ENCODE data around the gene HTT. TPM values are rescaled to one million over a fixed set of nuclear protein-coding genes. Genes with fewer than 3 reads are reported as not detected.

The HTT gene
- total RNA-seq, 1 donor from 2014 or later = 72.0 TPM

DNA sequence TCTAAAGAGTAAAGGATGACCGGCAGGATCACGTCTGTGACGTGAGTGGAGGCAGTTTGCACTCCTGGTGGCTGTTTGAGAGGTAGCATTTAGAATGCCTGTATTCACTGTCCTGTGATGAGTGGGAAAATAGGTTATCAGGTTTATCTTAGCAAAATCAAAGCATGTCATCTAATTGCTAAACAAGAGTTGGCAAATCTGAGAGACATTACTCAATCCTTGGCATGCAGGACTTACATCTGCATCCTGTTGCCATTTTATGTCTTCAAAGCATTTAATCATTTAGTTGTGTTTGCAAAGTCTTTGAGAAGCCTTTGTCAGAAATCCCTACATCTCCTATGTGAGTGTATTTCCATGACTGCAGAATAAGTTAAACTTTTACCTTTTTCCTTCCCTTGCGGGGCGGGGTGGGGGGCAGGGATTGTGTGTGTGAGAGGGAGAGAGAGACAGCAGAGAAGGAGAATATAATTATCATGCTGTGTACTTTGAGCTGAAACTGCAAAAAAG lies 133.1 kb downstream of the HTT start:
- H3K9me3 Mint-ChIP-seq = no peaks in the 10 kb centered on the region
- H3K27ac Mint-ChIP-seq (ENCODE audit: unreplicated experiment) = no peak overlapping the region
- no peak overlapping the region for H3K4me3 Mint-ChIP-seq
- H3K27me3 Mint-ChIP-seq (ENCODE audit: low read depth) = no peaks in the 10 kb centered on the region
- peaks cover 6% of the 10 kb centered on the region for H3K4me1 Mint-ChIP-seq
- TF ChIP-seq, protein P1, sequence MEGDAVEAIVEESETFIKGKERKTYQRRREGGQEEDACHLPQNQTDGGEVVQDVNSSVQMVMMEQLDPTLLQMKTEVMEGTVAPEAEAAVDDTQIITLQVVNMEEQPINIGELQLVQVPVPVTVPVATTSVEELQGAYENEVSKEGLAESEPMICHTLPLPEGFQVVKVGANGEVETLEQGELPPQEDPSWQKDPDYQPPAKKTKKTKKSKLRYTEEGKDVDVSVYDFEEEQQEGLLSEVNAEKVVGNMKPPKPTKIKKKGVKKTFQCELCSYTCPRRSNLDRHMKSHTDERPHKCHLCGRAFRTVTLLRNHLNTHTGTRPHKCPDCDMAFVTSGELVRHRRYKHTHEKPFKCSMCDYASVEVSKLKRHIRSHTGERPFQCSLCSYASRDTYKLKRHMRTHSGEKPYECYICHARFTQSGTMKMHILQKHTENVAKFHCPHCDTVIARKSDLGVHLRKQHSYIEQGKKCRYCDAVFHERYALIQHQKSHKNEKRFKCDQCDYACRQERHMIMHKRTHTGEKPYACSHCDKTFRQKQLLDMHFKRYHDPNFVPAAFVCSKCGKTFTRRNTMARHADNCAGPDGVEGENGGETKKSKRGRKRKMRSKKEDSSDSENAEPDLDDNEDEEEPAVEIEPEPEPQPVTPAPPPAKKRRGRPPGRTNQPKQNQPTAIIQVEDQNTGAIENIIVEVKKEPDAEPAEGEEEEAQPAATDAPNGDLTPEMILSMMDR (conservative IDR thresholded peaks at IDR 0.05) = peak; percentile 18
- H3K36me3 Mint-ChIP-seq (ENCODE audit: low read depth) = peaks cover 15% of the 10 kb centered on the region
- no peak for DNase-seq (ENCODE audit: low read depth, low spot score)

DNA sequence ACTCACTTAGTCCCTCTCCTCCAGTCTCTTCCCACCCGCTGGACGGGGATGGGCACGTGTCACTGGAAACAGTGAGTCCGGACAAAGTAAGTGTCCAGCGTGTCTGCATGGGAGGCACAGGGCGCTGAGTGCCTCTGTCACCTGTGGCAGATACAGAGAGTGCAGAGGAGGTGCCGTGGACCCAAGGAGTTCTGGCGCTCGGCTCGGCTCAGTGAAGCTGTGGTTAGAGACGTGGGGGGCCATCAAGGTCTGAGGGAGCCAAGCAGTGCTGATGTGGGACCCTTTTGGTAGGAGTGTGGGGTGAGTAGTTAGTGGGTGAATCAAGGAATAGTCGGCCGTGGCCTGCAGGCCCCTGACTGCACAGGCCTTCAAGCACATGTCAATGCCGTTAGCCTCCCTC lies 134.3 kb downstream of the HTT start:
- Mint-ChIP-seq H3K27me3 (ENCODE audit: low read depth) (no peaks in the 10 kb centered on the region), H3K9me3 (no peaks in the 10 kb centered on the region), H3K27ac (ENCODE audit: unreplicated experiment) (no peak overlapping the region), H3K36me3 (ENCODE audit: low read depth) (peaks cover 19% of the 10 kb centered on the region), H3K4me3 (no peak overlapping the region), H3K4me1 (peaks cover 6% of the 10 kb centered on the region)
- TF ChIP-seq, protein P1 (conservative IDR thresholded peaks at IDR 0.05) = no peak
- no peak for DNase-seq (ENCODE audit: low read depth, low spot score)

DNA sequence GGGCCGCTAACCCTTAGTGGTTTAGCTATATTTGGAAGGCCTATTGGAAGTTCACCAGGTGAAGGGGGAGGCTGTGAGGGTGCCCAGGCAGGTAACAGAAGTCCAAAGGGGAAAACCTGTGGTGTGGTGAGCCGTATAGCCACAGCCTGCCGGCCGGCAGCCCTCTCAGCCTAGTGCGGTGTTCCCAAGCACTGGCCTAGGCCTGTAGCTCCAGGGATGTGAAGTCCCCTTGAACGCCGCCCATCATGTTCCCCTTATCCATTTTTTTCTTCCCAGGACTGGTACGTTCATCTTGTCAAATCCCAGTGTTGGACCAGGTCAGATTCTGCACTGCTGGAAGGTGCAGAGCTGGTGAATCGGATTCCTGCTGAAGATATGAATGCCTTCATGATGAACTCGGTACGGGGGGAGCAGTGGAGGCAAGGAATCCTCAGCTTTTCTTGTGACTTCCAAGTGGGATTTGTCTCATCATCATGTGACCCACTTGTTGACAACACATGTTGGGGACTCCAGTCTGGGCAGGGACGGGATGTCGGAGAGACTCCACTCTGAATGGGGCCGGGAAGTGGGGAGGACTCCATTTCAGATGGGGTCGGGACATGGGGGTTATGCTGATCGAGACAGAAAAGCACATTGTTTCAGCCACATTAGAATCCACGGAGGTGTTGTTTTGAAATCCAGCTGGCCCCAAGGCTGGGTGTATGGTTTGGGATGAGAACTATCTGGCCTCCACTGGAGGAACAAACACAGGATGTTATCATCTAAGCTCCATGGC lies 135.3 kb downstream of the HTT start:
- H3K27me3 Mint-ChIP-seq (ENCODE audit: low read depth) = no peaks in the 10 kb centered on the region
- peaks cover 19% of the 10 kb centered on the region for H3K36me3 Mint-ChIP-seq (ENCODE audit: low read depth)
- no peak overlapping the region for H3K27ac Mint-ChIP-seq (ENCODE audit: unreplicated experiment)
- no peak for DNase-seq (ENCODE audit: low read depth, low spot score)
- TF ChIP-seq, protein P1 (conservative IDR thresholded peaks at IDR 0.05) = no peak
- peaks cover 6% of the 10 kb centered on the region for H3K4me1 Mint-ChIP-seq
- H3K4me3 Mint-ChIP-seq = no peak overlapping the region
- H3K9me3 Mint-ChIP-seq = no peaks in the 10 kb centered on the region

DNA sequence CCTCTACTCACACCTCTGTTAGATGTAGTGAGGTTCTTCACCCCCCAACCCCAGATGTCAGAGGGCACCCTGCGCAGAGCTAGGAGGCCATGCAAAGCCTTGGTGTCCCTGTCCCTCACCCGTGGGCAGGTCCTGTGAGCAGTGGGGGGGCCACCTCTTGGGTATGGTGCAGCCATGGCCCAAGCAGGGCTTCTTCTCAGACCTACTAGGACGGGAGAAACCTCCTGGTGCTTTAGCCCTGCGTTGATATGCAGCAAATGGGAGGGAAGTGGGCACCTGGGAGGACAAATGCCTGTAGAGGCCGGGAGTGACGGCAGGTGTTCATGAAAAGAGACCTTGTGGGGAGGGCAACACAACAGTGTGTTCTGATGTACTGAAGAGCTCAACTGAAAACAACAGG lies 136.0 kb downstream of the HTT start:
- TF ChIP-seq, protein P1 (conservative IDR thresholded peaks at IDR 0.05) = no peak
- no peaks in the 10 kb centered on the region for H3K27me3 Mint-ChIP-seq (ENCODE audit: low read depth)
- no peak for DNase-seq (ENCODE audit: low read depth, low spot score)
- peaks cover 6% of the 10 kb centered on the region for H3K4me1 Mint-ChIP-seq
- no peak overlapping the region for H3K27ac Mint-ChIP-seq (ENCODE audit: unreplicated experiment)
- H3K36me3 Mint-ChIP-seq (ENCODE audit: low read depth) = peaks cover 21% of the 10 kb centered on the region
- H3K9me3 Mint-ChIP-seq = no peaks in the 10 kb centered on the region
- H3K4me3 Mint-ChIP-seq = no peak overlapping the region

DNA sequence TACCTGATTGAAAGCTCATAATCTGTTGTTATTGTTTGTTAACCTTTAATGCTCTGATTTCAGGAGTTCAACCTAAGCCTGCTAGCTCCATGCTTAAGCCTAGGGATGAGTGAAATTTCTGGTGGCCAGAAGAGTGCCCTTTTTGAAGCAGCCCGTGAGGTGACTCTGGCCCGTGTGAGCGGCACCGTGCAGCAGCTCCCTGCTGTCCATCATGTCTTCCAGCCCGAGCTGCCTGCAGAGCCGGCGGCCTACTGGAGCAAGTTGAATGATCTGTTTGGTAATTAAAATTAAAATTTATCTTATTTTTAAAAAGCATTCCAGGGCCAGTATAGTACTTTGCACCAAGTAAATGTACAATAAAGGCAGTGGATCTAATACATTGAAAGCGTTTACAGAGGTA lies 137.4 kb downstream of the HTT start:
- Mint-ChIP-seq H3K9me3 (no peaks in the 10 kb centered on the region), H3K27me3 (ENCODE audit: low read depth) (no peaks in the 10 kb centered on the region), H3K36me3 (ENCODE audit: low read depth) (peaks cover 21% of the 10 kb centered on the region), H3K4me3 (no peak overlapping the region), H3K27ac (ENCODE audit: unreplicated experiment) (no peak overlapping the region), H3K4me1 (no peaks in the 10 kb centered on the region)
- no peak for DNase-seq (ENCODE audit: low read depth, low spot score)
- TF ChIP-seq, protein P1 (conservative IDR thresholded peaks at IDR 0.05) = no peak

Measured in neural crest cell (in vitro differentiated cells).